GM12875 (cell line): Measurements from ENCODE around the gene KIF3C.
A peak's percentile ranks its signal among the peaks of the same experiment; 100 is the strongest.

ENCODE experiments used
- H3K4me3 ChIP-seq: one replicate; pipeline ENCODE4 v1.5.1; 2011; ENCODE audit warnings: low read depth, low read length, control low read depth
- CTCF ChIP-seq: IDR thresholded peaks from 2 replicates; pipeline ENCODE4 v1.5.1; 2011; ENCODE audit warnings: low read depth, mild to moderate bottlenecking, control low read depth, inconsistent platforms, low read length, moderate library complexity, borderline replicate concordance; ENCODE audit not compliant: insufficient read depth

The KIF3C gene

GRCh38 chr2:25957743-25958142 lies 24.6 kb downstream of the KIF3C start:
- no peak for TF ChIP-seq CTCF
- no peak overlapping the region for H3K4me3 ChIP-seq

DNA sequence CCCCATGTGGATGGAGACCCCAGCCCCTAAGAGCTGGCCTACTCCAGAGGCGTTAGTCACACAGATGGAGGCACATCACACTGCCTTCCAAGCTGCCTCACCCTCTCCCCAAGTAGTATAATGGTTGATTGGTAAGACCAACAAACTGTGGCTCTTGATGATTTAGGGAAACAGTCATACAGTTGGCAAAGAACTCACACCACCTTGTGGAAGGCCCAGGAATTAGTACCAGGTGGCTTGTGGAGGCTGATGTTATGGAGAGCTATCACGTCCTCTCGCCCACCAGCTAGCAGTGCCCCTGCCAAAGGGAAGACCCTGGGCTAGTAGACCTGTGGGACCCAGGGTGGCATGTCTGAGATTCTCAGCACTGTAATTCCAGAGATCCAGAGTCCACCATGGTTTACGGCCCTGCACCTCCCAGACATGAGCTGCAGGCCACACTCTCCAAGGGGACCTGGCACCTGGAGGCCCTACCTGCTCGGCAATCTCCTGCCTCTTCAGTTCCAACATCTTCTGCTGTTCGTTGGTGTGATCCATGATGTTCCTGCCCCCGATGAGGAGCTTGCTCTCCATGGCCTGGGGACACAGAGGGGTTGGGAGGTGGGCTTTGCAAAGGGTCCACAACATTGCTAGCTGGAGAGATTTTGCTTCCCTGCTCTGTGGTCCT lies 26.3 kb downstream of the KIF3C start:
- peak; percentile 19; the same call in 1 of the 2 replicates for TF ChIP-seq CTCF
- no peak overlapping the region for H3K4me3 ChIP-seq

GRCh38 chr2:25955036-25955435 lies 27.3 kb downstream of the KIF3C start:
- no peak overlapping the region for H3K4me3 ChIP-seq
- no peak for TF ChIP-seq CTCF

DNA sequence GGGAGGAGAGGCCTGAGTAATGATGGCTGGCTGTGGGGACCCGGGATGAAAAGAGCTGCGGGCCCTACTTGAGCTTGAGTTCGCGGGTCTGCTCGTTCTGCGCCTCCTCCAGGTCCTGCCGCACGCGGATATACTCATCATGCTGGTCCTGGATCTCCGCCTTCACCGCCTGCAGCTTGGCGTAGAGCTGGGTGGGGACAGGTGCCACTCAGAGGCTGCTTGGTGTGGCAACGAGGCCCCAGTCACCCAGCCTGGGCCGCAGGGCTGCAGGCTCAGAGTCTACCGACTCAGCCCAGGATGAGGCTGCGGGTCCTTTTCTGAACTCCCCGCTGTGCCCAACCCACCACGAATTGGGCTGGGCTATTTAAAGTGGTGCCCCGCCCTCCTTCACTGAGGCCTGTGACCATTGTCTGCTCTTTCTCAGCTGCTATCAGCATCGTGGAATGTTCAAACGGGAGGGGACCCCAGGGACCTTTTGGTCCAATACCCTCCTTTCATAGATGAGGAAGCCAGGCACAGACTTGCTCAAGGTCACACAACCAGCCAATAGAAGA lies 28.0 kb downstream of the KIF3C start:
- TF ChIP-seq CTCF: no peak
- no peak overlapping the region for H3K4me3 ChIP-seq

GRCh38 chr2:25951071-25951547 lies 31.2 kb downstream of the KIF3C start:
- peak; percentile 91 for TF ChIP-seq CTCF
- no peak overlapping the region for H3K4me3 ChIP-seq

DNA sequence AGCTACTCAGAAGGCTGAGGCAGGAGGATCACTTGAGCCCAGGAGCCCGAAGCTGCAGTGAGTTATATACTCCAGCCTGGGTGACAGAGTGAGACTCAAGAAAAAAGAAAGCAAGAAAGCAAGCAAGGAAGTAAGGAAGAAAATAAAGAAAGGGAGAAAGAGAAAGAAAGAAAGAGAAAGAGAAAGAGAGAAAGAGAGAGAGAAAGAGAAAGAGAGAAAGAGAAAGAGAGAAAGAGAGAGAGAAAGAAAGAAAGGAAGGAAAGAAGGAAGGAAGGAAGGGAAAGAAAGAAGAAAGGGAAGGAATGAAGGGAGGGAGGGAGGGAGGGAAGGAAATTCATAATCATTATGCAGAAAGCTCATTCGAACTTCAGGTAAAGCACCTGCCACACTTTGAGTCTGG lies 33.9 kb downstream of the KIF3C start:
- H3K4me3 ChIP-seq: no peak overlapping the region

More for the DNA sequence above, 33.9 kb downstream of the KIF3C start:
- no peak for TF ChIP-seq CTCF
